SU-DHL-6 (cell line): ENCODE measurements around the gene RGS13.

Experiments used
- H2AFZ ChIP-seq: fragments of 200-600 bp; sonication (generic); 2 replicates; pipeline ENCODE4 v1.6.1; 2014; ENCODE audit warnings: low read depth, mild to moderate bottlenecking, moderate library complexity, mixed read lengths, antibody characterized with exemption, low read length; ENCODE audit not compliant: severe bottlenecking
- H3F3A ChIP-seq: fragments of 200-600 bp; shearing (Covaris generic); 2 replicates; pipeline ENCODE4 v1.6.0; 2016; ENCODE audit warnings: antibody characterized with exemption, mild to moderate bottlenecking; ENCODE audit not compliant: insufficient read depth
- H3K27ac ChIP-seq: fragments of 200-600 bp; sonication (generic); 2 replicates; pipeline ENCODE4 v1.5.1; 2016; ENCODE audit warnings: low read depth, mild to moderate bottlenecking, low read length, moderate library complexity, mixed read lengths
- H3K27me3 ChIP-seq: fragments of 200-600 bp; sonication (generic), shearing (Covaris generic); 2 replicates; pipeline ENCODE4 v1.6.0; 2014; ENCODE audit warnings: mild to moderate bottlenecking, low read length
- H3K36me3 ChIP-seq: fragments of 200-600 bp; sonication (generic); 2 replicates; pipeline ENCODE4 v1.6.1; 2014; ENCODE audit warnings: mild to moderate bottlenecking, low read length, mixed read lengths
- H3K4me2 ChIP-seq: fragments of 300-600, 200-600 bp; shearing (Covaris generic), sonication (generic); 2 replicates; pipeline ENCODE4 v1.6.0; 2014; ENCODE audit warnings: low read length, low read depth, mild to moderate bottlenecking; ENCODE audit not compliant: poor library complexity, severe bottlenecking
- H3K4me3 ChIP-seq: fragments of 200-600 bp; sonication (generic); 2 replicates; pipeline ENCODE4 v1.5.1; 2014; ENCODE audit warnings: antibody characterized with exemption, low read length, mild to moderate bottlenecking, mixed read lengths; ENCODE audit not compliant: insufficient read depth, poor library complexity, severe bottlenecking
- H3K79me2 ChIP-seq: fragments of 200-600 bp; sonication (generic); 2 replicates; pipeline ENCODE4 v1.6.1; 2014; ENCODE audit warnings: mild to moderate bottlenecking, low read length, moderate library complexity; ENCODE audit not compliant: insufficient read depth
- H3K9ac ChIP-seq: fragments of 200-600 bp; sonication (generic); 2 replicates; pipeline ENCODE4 v1.7.0; 2014; ENCODE audit warnings: mild to moderate bottlenecking, low read length
- H3K9me2 ChIP-seq: fragments of 200-600 bp; sonication (generic); replicated peaks from 2 replicates; pipeline ENCODE4 v1.6.1; 2014; ENCODE audit warnings: low read length; ENCODE audit not compliant: insufficient read depth
- H3K9me3 ChIP-seq: fragments of 200-600 bp; sonication (generic); 2 replicates; pipeline ENCODE4 v1.6.1; 2014; ENCODE audit warnings: low read length, mixed read lengths; ENCODE audit not compliant: insufficient read depth
- H4K20me1 ChIP-seq: fragments of 200-600 bp; sonication (generic); 2 replicates; pipeline ENCODE4 v1.6.1; 2014; ENCODE audit warnings: low read depth, mild to moderate bottlenecking, antibody characterized with exemption, low read length, moderate library complexity, mixed read lengths
- EZH2phosphoT487 ChIP-seq: fragments of 200-600 bp; sonication (generic), shearing (Covaris generic); conservative IDR thresholded peaks from 2 replicates; pipeline ENCODE4 v1.6.1; 2018; ENCODE audit warnings: mild to moderate bottlenecking, antibody characterized with exemption, low read length, moderate library complexity, mixed read lengths
- TF ChIP-seq, protein P1 (sequence below): fragments of 200-600 bp; sonication (generic); IDR thresholded peaks from one replicate; pipeline ENCODE4 v1.5.1; 2017; ENCODE audit warnings: antibody characterized with exemption, mild to moderate bottlenecking, low read length, moderate library complexity; ENCODE audit not compliant: insufficient read depth, poor library complexity, severe bottlenecking

RGS13 gene

DNA sequence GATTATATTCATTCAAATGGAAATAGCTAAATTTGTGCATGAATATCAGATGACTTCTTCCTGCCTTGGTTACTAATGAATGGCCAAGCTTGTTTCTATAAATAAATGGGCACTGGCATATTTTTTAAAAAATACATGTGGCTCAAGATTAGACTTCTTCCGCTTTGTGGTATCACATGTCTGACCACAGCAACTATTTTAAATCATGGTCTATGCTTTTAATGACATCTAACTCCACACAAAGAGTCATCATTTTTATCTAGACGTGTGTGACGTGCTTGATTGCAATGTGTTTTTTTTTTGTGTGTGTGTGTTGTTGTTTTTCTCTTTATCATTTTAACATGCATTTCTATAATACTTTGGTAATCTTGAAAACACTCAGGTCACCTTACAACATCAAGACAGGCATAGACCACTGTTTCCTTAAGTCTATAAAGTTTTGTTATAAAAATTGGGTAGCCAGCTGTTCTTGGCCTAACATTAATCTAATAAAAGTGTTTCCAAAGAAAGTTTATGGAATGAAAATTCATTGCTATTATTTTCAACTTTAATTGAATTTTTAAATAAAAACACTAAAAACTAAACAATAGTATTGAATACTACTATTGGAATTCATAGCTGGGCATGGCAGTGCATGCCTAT lies 30.8 kb upstream of the RGS13 start:
- Histone ChIP-seq H4K20me1 (no peaks in the 10 kb centered on the region), H3K9me3 (no peaks in the 10 kb centered on the region), H3K9me2 (no peaks in the 10 kb centered on the region), H3F3A (peaks cover 30% of the 10 kb centered on the region), H3K4me2 (peak overlapping the region; percentile 80), H2AFZ (no peak overlapping the region), H3K4me3 (peak overlapping the region; percentile 44), H3K27me3 (no peaks in the 10 kb centered on the region), H3K9ac (peak overlapping the region; percentile 39), H3K36me3 (no peaks in the 10 kb centered on the region), H3K79me2 (no peaks in the 10 kb centered on the region), H3K27ac (peak overlapping the region; percentile 96)
- TF ChIP-seq, protein P1, sequence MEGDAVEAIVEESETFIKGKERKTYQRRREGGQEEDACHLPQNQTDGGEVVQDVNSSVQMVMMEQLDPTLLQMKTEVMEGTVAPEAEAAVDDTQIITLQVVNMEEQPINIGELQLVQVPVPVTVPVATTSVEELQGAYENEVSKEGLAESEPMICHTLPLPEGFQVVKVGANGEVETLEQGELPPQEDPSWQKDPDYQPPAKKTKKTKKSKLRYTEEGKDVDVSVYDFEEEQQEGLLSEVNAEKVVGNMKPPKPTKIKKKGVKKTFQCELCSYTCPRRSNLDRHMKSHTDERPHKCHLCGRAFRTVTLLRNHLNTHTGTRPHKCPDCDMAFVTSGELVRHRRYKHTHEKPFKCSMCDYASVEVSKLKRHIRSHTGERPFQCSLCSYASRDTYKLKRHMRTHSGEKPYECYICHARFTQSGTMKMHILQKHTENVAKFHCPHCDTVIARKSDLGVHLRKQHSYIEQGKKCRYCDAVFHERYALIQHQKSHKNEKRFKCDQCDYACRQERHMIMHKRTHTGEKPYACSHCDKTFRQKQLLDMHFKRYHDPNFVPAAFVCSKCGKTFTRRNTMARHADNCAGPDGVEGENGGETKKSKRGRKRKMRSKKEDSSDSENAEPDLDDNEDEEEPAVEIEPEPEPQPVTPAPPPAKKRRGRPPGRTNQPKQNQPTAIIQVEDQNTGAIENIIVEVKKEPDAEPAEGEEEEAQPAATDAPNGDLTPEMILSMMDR = no peak
- no peak for TF ChIP-seq EZH2phosphoT487

DNA sequence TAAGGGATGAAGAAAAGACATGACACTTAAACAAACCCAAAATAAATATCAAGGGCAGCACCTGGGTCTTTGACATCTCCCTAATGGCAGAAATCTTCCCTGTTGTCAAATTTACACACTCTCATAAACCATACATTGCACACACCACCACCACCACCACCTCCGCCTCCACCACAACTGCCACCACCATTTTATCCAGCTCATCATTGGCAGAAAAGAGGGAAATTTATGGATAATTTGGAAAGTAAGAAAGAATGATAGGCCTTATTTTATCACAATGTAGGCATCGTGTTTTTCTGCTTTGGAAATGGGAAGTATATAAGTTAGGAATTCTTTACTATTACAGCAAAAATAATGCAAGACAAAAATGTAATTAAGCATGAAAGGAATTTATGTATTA lies 27.3 kb upstream of the RGS13 start:
- Histone ChIP-seq H2AFZ (no peak overlapping the region), H3K4me2 (peak overlapping the region; percentile 81), H3K4me3 (peak overlapping the region; percentile 15), H4K20me1 (no peaks in the 10 kb centered on the region), H3K9me3 (no peaks in the 10 kb centered on the region), H3F3A (peaks cover 66% of the 10 kb centered on the region), H3K27ac (peak overlapping the region; percentile 96), H3K79me2 (peaks cover 19% of the 10 kb centered on the region; the same call in 1 of the 2 replicates), H3K27me3 (no peaks in the 10 kb centered on the region), H3K9ac (peak overlapping the region; percentile 38), H3K9me2 (no peaks in the 10 kb centered on the region), H3K36me3 (no peaks in the 10 kb centered on the region)
- TF ChIP-seq EZH2phosphoT487 = no peak
- TF ChIP-seq, protein P1 = no peak

DNA sequence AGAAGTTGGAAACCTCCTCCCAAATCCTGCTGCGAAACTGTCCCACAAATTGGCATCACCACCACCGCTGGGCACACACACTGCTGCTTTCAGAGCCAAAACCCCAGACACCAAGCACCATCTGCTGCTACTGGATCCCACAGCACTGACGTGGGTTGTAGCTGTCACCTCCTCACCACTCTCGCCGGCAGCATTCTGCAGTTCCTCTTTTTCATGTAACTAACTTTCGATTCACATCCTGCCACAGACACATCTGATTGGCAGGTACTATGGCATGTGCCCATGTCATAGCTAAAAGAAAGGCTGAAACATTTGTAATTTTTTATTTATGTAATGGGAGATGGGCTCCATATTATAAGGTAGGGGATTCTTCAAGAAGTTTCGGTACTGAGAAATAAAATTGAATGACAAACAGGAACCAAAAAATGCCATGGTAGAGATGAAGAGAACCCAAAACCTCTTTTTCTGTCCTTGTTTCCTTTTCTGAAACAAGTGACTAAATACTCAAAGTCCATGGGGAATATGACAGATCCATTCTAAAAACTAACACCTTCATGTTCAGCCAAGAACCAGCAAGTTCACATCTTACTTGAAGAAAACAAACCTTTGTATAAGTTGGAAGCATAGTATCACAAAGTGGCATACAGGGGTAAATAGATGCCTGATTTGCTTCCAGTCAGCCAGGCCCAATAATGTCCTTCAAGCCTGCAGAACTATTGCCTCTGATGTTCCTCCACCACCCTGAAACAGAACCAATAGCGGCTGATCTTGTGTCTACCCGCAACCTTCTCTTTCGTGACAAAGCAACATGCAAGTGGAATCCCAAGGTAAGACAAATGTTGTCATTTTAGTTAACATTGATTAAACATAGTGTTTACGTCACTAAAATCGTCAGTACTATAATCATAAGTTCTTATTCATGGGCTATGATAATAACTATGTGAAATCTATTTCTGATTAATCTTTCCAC lies 26.6 kb upstream of the RGS13 start:
- peaks cover 21% of the 10 kb centered on the region; the same call in 1 of the 2 replicates for H3K79me2 ChIP-seq
- no peak overlapping the region for H2AFZ ChIP-seq
- no peaks in the 10 kb centered on the region for H3K36me3 ChIP-seq
- no peaks in the 10 kb centered on the region for H3K9me2 ChIP-seq
- no peaks in the 10 kb centered on the region for H3K9me3 ChIP-seq
- no peaks in the 10 kb centered on the region for H3K27me3 ChIP-seq
- H3K9ac ChIP-seq = peak overlapping the region; percentile 57
- TF ChIP-seq EZH2phosphoT487 = no peak
- TF ChIP-seq, protein P1 = no peak
- H4K20me1 ChIP-seq = no peaks in the 10 kb centered on the region
- peaks cover 69% of the 10 kb centered on the region for H3F3A ChIP-seq
- peak overlapping the region; percentile 96 for H3K27ac ChIP-seq
- peak overlapping the region; percentile 32 for H3K4me3 ChIP-seq
- peak overlapping the region; percentile 81 for H3K4me2 ChIP-seq
